Kidney epithelial cell (primary cell): ENCODE measurements around the gene MDH2. TPM values are rescaled to one million over a fixed set of nuclear protein-coding genes. Genes with fewer than 3 reads are reported as not detected.
"Not testable (repeated sequence)": the region's sequence is repeated elsewhere in the genome, so short reads cannot be mapped to it uniquely, and the experiment has no call there.

Experiments
- DNase-seq: peaks from one replicate; pipeline ENCODE4 v3.0.0-alpha.2; 2010; ENCODE audit warnings: low read depth
- H3K27me3 ChIP-seq: 2 replicates; pipeline ENCODE4 v1.6.0; 2011; ENCODE audit warnings: low read length; ENCODE audit not compliant: control insufficient read depth, insufficient read depth
- H3K36me3 ChIP-seq: 2 replicates; pipeline ENCODE4 v1.5.1; 2011; ENCODE audit warnings: low read length; ENCODE audit not compliant: control insufficient read depth, insufficient read depth
- H3K4me3 ChIP-seq: 2 replicates; pipeline ENCODE4 v1.5.1; 2011; ENCODE audit warnings: low read depth, mild to moderate bottlenecking, control low read depth, low read length
- total RNA-seq: library from RNA; depleted of rRNA; stranded (reverse); fragments of >200 nt; gene quantifications from 2 replicates; pipeline ENCODE4 v1.2.3, GENCODE V29; 2015
- TF ChIP-seq, protein P1 (sequence below): IDR thresholded peaks from 2 replicates; pipeline ENCODE4 v1.5.1; 2011; ENCODE audit warnings: mild to moderate bottlenecking, moderate library complexity, low read length, control low read depth, inconsistent platforms; ENCODE audit not compliant: insufficient read depth, poor library complexity, severe bottlenecking

MDH2 gene, protein sequence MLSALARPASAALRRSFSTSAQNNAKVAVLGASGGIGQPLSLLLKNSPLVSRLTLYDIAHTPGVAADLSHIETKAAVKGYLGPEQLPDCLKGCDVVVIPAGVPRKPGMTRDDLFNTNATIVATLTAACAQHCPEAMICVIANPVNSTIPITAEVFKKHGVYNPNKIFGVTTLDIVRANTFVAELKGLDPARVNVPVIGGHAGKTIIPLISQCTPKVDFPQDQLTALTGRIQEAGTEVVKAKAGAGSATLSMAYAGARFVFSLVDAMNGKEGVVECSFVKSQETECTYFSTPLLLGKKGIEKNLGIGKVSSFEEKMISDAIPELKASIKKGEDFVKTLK
- total RNA-seq: 109 and 112 TPM in 2 replicates

DNA sequence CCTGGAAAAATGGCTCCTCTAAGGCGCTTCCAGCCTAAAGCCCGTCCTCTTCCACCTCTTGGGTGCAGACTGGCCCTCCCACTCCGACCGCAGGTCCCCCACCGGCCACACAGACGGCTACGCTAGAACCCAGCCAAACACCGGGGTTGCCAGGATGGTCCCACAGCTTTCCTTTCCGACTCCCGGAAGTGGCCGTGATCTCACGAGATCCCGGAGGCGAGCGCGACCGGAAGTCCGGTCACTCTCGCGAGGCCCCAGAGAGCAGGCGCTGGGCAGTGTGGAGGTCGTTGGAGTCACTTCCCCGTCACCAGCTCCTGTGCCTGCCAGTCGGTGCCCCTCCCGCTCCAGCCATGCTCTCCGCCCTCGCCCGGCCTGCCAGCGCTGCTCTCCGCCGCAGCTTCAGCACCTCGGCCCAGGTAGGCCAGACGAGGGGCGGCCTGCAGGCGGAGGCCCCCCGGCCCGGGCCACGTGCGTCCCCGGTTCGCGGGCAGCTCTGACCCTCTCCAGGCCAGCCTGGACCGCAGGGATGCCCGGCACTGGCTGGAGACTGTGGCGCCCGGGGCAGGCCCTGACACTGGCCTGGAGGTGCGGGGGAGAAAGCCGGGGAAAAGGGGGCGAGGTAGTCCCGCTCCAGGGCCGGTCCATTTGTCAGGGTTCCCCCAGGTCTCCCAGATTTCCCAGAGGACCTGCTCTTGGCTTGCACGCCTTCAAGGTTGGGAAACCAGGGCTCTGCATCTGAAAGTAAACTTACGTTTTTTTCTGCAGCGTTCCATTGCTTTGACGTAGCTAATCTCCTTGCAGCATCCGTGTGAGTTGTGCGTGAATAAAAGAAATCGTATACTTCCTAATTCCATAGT is at the start of gene MDH2, which contains the start of gene STYXL1:
Gene MDH2, plus strand, starts transcription at position 296 of the 857 bp plus-strand sequence. Its CDS starts 55 bp downstream, at position 351.
Gene STYXL1, minus strand, starts transcription at position 190 of the 857 bp plus-strand sequence. CDS start 17,477 bp downstream, outside the sequence.
- Histone ChIP-seq H3K4me3 (peak within 1 kb of the TSS; percentile 79), H3K36me3 (no peaks in the 10 kb centered on the region), H3K27me3 (no peaks in the 10 kb centered on the region)
- peak; percentile 83 for DNase-seq
- TF ChIP-seq, protein P1, sequence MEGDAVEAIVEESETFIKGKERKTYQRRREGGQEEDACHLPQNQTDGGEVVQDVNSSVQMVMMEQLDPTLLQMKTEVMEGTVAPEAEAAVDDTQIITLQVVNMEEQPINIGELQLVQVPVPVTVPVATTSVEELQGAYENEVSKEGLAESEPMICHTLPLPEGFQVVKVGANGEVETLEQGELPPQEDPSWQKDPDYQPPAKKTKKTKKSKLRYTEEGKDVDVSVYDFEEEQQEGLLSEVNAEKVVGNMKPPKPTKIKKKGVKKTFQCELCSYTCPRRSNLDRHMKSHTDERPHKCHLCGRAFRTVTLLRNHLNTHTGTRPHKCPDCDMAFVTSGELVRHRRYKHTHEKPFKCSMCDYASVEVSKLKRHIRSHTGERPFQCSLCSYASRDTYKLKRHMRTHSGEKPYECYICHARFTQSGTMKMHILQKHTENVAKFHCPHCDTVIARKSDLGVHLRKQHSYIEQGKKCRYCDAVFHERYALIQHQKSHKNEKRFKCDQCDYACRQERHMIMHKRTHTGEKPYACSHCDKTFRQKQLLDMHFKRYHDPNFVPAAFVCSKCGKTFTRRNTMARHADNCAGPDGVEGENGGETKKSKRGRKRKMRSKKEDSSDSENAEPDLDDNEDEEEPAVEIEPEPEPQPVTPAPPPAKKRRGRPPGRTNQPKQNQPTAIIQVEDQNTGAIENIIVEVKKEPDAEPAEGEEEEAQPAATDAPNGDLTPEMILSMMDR: no peak

DNA sequence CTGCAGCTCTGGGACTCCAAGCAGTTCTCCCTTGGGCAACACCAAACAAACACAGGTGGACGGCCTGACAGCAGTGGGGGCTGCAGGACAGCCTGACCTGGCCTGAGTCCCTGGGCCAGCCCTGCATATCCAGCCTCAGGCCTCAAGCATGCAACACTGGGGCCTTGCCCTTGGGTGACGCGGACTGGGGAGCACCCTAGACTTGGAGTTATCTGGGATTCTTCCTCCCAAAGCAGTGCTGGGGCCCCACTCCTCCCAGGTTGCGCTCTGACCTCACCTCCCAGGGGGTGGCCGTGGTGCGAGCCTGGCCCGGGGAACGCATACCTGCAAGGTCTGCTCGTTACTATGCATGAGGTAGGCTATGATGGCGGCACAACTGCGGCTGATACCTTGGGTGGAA is 47.3 kb upstream of the MDH2 start:
- peaks cover 2% of the 10 kb centered on the region for H3K36me3 ChIP-seq
- H3K27me3 ChIP-seq: no peaks in the 10 kb centered on the region
- no peak for DNase-seq
- H3K4me3 ChIP-seq: no peak overlapping the region
- TF ChIP-seq, protein P1: no peak

DNA sequence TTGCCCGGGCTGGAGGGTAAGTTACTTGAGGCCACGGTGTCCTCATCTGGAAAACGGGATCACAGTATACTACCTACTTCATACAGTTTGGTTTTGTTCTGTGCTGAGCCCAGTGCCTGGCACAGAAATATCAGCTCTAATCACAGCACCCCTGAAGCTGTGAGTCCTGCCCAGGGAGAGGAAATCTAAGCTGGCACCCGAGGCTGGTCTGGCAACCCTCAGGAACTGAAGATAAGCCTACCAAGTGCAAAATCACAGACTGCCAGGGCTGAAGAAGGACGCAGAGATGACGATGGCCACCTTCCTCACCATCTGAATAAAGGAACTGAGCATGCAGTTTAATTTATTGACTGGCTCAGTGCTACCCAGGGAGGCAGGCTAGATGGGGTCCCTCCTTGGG is 45.8 kb upstream of the MDH2 start:
- Histone ChIP-seq H3K4me3 (no peak overlapping the region), H3K36me3 (peaks cover 2% of the 10 kb centered on the region), H3K27me3 (no peaks in the 10 kb centered on the region)
- TF ChIP-seq, protein P1: no peak
- no peak for DNase-seq

DNA sequence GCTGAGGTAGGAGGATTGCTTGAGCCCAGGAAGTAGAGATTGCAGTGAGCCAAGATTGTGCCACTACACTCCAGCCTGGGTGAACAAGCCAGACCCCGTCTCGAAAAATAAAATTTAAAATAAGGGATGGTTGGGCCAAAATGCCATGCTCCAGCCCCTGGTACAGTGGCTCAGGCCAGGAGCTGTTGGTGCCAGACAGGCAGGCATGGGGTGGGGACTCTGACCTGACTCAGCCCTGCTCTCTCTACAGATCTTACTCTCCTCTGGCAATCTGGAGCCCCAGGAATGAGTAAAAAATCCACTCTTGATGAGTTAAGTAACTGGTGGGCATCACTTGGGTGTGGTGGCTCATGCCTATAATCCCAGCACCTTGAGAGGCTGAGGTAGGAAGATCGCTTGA is 45.1 kb upstream of the MDH2 start:
- H3K27me3 ChIP-seq: no peaks in the 10 kb centered on the region
- H3K4me3 ChIP-seq: no peak overlapping the region
- peaks cover 2% of the 10 kb centered on the region for H3K36me3 ChIP-seq
- TF ChIP-seq, protein P1: no peak
- DNase-seq: no peak

DNA sequence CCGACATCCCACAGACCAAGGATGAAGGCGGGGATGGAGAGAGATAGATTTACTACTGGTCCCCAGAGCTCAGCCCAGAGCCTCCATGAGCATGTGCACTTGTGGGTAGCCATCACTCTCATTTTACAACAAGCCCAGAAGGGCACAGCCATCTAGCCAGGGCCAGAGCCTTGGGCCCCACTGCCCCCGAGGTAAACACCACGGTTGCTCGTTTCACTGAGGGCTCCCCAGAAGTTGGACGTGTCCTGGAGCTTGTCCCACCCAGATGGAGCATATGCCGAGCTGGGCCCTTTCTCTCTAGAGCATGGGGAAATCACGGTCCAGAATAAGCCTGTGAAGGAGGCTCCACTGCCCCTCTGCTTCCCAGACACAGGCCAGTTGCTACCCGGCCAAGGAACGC is 44.6 kb upstream of the MDH2 start:
- peaks cover 2% of the 10 kb centered on the region for H3K36me3 ChIP-seq
- no peak for DNase-seq
- TF ChIP-seq, protein P1: no peak
- H3K27me3 ChIP-seq: no peaks in the 10 kb centered on the region
- no peak overlapping the region for H3K4me3 ChIP-seq

DNA sequence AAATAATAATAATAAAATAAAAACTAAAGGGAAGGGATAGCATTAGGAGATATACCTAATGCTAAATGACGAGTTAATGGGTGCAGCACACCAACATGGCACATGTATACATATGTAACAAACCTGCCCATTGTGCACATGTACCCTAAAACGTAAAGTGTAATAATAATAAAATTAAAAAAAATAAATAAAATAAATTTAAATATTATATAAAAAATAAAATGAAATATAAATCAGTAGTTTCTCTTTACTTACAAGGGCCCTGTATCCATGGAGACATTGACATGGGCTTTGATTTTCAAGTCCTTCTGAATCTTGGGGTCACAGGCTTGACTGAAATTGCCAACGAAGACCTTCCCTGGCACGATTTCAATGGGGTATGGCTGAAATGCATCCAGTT is 42.9 kb upstream of the MDH2 start:
- H3K4me3 ChIP-seq, H3K36me3 ChIP-seq, DNase-seq, H3K27me3 ChIP-seq: not testable (repeated sequence)
